Parathyroid adenoma (tissue), 2 donors: ENCODE measurements around the gene PPIL1.

Experiments
- H2AFZ ChIP-seq: fragments of 300-600 bp; sonication (generic); one replicate; pipeline ENCODE4 v1.7.0; 2017; ENCODE audit warnings: antibody characterized with exemption, mild to moderate bottlenecking
- H3K27ac ChIP-seq: fragments of 300-600 bp; sonication (generic); one replicate; pipeline ENCODE4 v1.7.0; 2017
- H3K27me3 ChIP-seq: fragments of 300-600 bp; sonication (generic); one replicate; pipeline ENCODE4 v1.7.0; 2017; ENCODE audit warnings: low read length; ENCODE audit not compliant: control insufficient read depth, insufficient read depth
- H3K36me3 ChIP-seq: fragments of 300-600 bp; sonication (generic); one replicate; pipeline ENCODE4 v1.7.0; 2017; ENCODE audit warnings: low read length; ENCODE audit not compliant: control insufficient read depth, insufficient read depth
- H3K4me1 ChIP-seq: fragments of 300-600 bp; sonication (generic); one replicate; pipeline ENCODE4 v1.7.0; 2017; ENCODE audit warnings: control low read depth
- H3K4me2 ChIP-seq: fragments of 300-600 bp; sonication (generic); one replicate; pipeline ENCODE4 v1.7.0; 2017; ENCODE audit warnings: low read length
- H3K4me3 ChIP-seq: fragments of 300-600 bp; sonication (generic); one replicate; pipeline ENCODE4 v1.7.0; 2017; ENCODE audit warnings: low read depth, low read length
- H3K79me2 ChIP-seq: fragments of 300-600 bp; sonication (generic); one replicate; pipeline ENCODE4 v1.7.0; 2017; ENCODE audit warnings: control low read depth
- H3K9ac ChIP-seq: fragments of 300-600 bp; sonication (generic); one replicate; pipeline ENCODE4 v1.7.0; 2017; ENCODE audit warnings: mild to moderate bottlenecking
- H3K9me3 ChIP-seq: fragments of 300-600 bp; sonication (generic); one replicate; pipeline ENCODE4 v1.7.0; 2017; ENCODE audit warnings: low read length; ENCODE audit not compliant: control insufficient read depth
- CTCF ChIP-seq: fragments of 300-600 bp; sonication (generic); IDR thresholded peaks from one replicate; pipeline ENCODE4 v1.7.0; 2017; ENCODE audit warnings: antibody characterized with exemption, mild to moderate bottlenecking
- donor health status: primary hyperparathyroidism.

Gene PPIL1

GRCh38 chr6:36890112-36890663, 15.6 kb upstream of the PPIL1 start:
- H3K79me2 ChIP-seq, result peaks cover 24% of the 10 kb centered on the region
- no peak overlapping the region for H3K27ac ChIP-seq
- H3K4me1 ChIP-seq, result peaks cover 3% of the 10 kb centered on the region
- no peaks in the 10 kb centered on the region for H3K27me3 ChIP-seq
- TF ChIP-seq CTCF, result no peak
- no peak overlapping the region for H2AFZ ChIP-seq
- H3K36me3 ChIP-seq, result no peaks in the 10 kb centered on the region
- H3K4me3 ChIP-seq, result no peak overlapping the region
- no peaks in the 10 kb centered on the region for H3K9me3 ChIP-seq
- no peak overlapping the region for H3K9ac ChIP-seq
- no peak overlapping the region for H3K4me2 ChIP-seq

- no peak overlapping the region for H3K4me2 ChIP-seq
- no peaks in the 10 kb centered on the region for H3K9me3 ChIP-seq
- no peak overlapping the region for H2AFZ ChIP-seq
- H3K4me1 ChIP-seq, result peaks cover 3% of the 10 kb centered on the region
- H3K36me3 ChIP-seq, result no peaks in the 10 kb centered on the region
- no peak overlapping the region for H3K27ac ChIP-seq
- no peaks in the 10 kb centered on the region for H3K27me3 ChIP-seq
- no peak overlapping the region for H3K4me3 ChIP-seq
- TF ChIP-seq CTCF, result no peak
- no peak overlapping the region for H3K9ac ChIP-seq
- peaks cover 29% of the 10 kb centered on the region for H3K79me2 ChIP-seq
These were observed 14.3 kb upstream of the PPIL1 start for GRCh38 chr6:36888654-36889481.

GRCh38 chr6:36888115-36888643, 13.6 kb upstream of the PPIL1 start:
- Histone ChIP-seq H2AFZ (no peak overlapping the region), H3K79me2 (peaks cover 29% of the 10 kb centered on the region), H3K4me1 (peaks cover 3% of the 10 kb centered on the region), H3K27ac (no peak overlapping the region), H3K9ac (no peak overlapping the region), H3K4me2 (no peak overlapping the region), H3K9me3 (no peaks in the 10 kb centered on the region), H3K36me3 (no peaks in the 10 kb centered on the region), H3K4me3 (no peak overlapping the region), H3K27me3 (no peaks in the 10 kb centered on the region)
- TF ChIP-seq CTCF, result no peak

- H3K9ac ChIP-seq, result no peak overlapping the region
- H3K27ac ChIP-seq, result no peak overlapping the region
- H3K79me2 ChIP-seq, result peaks cover 23% of the 10 kb centered on the region
- H3K4me3 ChIP-seq, result no peak overlapping the region
- peaks cover 3% of the 10 kb centered on the region for H3K4me1 ChIP-seq
- no peaks in the 10 kb centered on the region for H3K36me3 ChIP-seq
- peak overlapping the region; percentile 47 for H3K4me2 ChIP-seq
- no peaks in the 10 kb centered on the region for H3K27me3 ChIP-seq
- H3K9me3 ChIP-seq, result no peaks in the 10 kb centered on the region
- no peak overlapping the region for H2AFZ ChIP-seq
- no peak for TF ChIP-seq CTCF
These were observed 12.5 kb upstream of the PPIL1 start for GRCh38 chr6:36886950-36887618.
